OCI-LY1 (cell line): ENCODE results near the gene RASSF9.

Experiments used
- EZH2 ChIP-seq: fragments of 200-600 bp; sonication (generic), shearing (Covaris generic); IDR thresholded peaks from 2 replicates; pipeline ENCODE4 v1.8.0; 2017; ENCODE audit warnings: borderline replicate concordance, mixed run types, mild to moderate bottlenecking, antibody characterized with exemption, low read length, moderate library complexity, mixed read lengths
- TF ChIP-seq, protein P1 (sequence below): fragments of 200-600 bp; sonication (generic), shearing (Covaris generic); IDR thresholded peaks from 2 replicates; pipeline ENCODE4 v1.5.1; 2017; ENCODE audit warnings: mild to moderate bottlenecking, antibody characterized with exemption, low read length, moderate library complexity, mixed read lengths

DNA sequence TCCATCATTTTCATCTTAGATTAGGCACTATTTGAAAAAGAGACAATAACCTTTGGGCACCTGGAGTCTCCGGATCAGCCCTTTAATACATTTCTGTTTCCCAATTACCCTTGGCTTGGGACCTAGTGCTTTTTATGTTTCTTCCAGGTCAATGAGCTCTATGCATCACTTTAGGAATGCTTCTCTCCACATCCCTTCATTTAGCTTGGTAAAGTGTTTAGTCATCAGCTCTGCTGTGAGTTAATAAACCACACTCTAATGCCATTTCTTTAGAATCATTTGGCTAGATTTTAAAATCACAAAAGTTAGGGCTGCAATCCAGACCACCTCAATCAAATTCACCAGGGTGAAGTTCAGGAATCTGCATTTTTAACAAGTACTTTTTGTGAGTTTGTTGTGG lies 41.7 kb downstream of the RASSF9 start:
- TF ChIP-seq, protein P1, sequence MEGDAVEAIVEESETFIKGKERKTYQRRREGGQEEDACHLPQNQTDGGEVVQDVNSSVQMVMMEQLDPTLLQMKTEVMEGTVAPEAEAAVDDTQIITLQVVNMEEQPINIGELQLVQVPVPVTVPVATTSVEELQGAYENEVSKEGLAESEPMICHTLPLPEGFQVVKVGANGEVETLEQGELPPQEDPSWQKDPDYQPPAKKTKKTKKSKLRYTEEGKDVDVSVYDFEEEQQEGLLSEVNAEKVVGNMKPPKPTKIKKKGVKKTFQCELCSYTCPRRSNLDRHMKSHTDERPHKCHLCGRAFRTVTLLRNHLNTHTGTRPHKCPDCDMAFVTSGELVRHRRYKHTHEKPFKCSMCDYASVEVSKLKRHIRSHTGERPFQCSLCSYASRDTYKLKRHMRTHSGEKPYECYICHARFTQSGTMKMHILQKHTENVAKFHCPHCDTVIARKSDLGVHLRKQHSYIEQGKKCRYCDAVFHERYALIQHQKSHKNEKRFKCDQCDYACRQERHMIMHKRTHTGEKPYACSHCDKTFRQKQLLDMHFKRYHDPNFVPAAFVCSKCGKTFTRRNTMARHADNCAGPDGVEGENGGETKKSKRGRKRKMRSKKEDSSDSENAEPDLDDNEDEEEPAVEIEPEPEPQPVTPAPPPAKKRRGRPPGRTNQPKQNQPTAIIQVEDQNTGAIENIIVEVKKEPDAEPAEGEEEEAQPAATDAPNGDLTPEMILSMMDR: no peak
- TF ChIP-seq EZH2: no peak
